Smooth muscle cell (in vitro differentiated cells): Measurements from ENCODE around the gene MTUS2. TPM values are rescaled to one million over a fixed set of nuclear protein-coding genes. Genes with fewer than 3 reads are reported as not detected.

Experiments
- DNase-seq: peaks from one replicate; lab custom pipeline; 2025; ENCODE audit not compliant: unreplicated experiment; lab: John Stamatoyannopoulos, UW
- H2AFZ ChIP-seq: fragments of 200-600 bp; sonication (generic); 2 replicates; pipeline ENCODE4 v1.6.0; 2016; ENCODE audit warnings: antibody characterized with exemption, low read depth, mild to moderate bottlenecking
- H3F3A ChIP-seq: fragments of 200-600 bp; sonication (generic); 2 replicates; pipeline ENCODE4 v1.6.0; 2017; ENCODE audit warnings: antibody characterized with exemption, low read depth
- H3K27ac ChIP-seq: fragments of 200-600 bp; sonication (generic); 2 replicates; pipeline ENCODE4 v1.5.1; 2016; ENCODE audit warnings: low read depth, mild to moderate bottlenecking
- H3K27me3 ChIP-seq: fragments of 200-600 bp; sonication (generic); 2 replicates; pipeline ENCODE4 v1.6.1; 2016; ENCODE audit warnings: low read depth, mild to moderate bottlenecking
- H3K36me3 ChIP-seq: fragments of 200-600 bp; sonication (generic); 2 replicates; pipeline ENCODE4 v1.5.1; 2016; ENCODE audit warnings: low read depth
- H3K4me1 ChIP-seq: fragments of 200-600 bp; sonication (generic); 2 replicates; pipeline ENCODE4 v1.5.1; 2016; ENCODE audit warnings: low read depth
- H3K4me2 ChIP-seq: fragments of 200-600 bp; sonication (generic); 2 replicates; pipeline ENCODE4 v1.6.0; 2016; ENCODE audit warnings: mild to moderate bottlenecking
- H3K4me3 ChIP-seq: fragments of 200-600 bp; sonication (generic); 2 replicates; pipeline ENCODE4 v1.5.1; 2016; ENCODE audit warnings: mild to moderate bottlenecking
- H3K79me2 ChIP-seq: fragments of 200-600 bp; sonication (generic); 2 replicates; pipeline ENCODE4 v1.6.0; 2016; ENCODE audit warnings: low read depth, mild to moderate bottlenecking
- H3K9ac ChIP-seq: fragments of 200-600 bp; sonication (generic); 2 replicates; pipeline ENCODE4 v1.6.0; 2016; ENCODE audit warnings: low read depth
- H3K9me3 ChIP-seq: fragments of 200-600 bp; sonication (generic); replicated peaks from 2 replicates; pipeline ENCODE4 v1.5.1; 2016; ENCODE audit warnings: low read depth
- H4K20me1 ChIP-seq: fragments of 200-600 bp; sonication (generic); 2 replicates; pipeline ENCODE4 v1.6.0; 2016; ENCODE audit warnings: low read depth
- CTCF ChIP-seq: fragments of 200-600 bp; sonication (generic); IDR thresholded peaks from 2 replicates; pipeline ENCODE4 v1.5.1; 2017; ENCODE audit warnings: borderline replicate concordance, mild to moderate bottlenecking, antibody characterized with exemption; ENCODE audit not compliant: insufficient read depth, poor library complexity, severe bottlenecking
- WGBS: methylation state at CpG from one replicate; pipeline ENCODE4 v1.1.7; 2016; ENCODE audit warnings: low lambda C conversion rate; 5-methylcytosine and 5-hydroxymethylcytosine counted together
- polyA plus RNA-seq: library from polyadenylated mRNA; unstranded; fragments of >200 nt; fragmentation: Nextera tagmentation; extraction: Ambion mirVana; gene quantifications from 2 replicates; pipeline ENCODE4 v1.2.1, GENCODE V29; 2016
- total RNA-seq: library from RNA; depleted of rRNA; stranded (reverse); fragments of >200 nt; gene quantifications from 2 replicates; pipeline ENCODE4 v1.2.3, GENCODE V29; 2014

MTUS2 gene
- total and polyA plus RNA-seq, 2 experiments from 2014 or later = 0.06 to 0.63 TPM

GRCh38 chr13:29049524-29049923 is 229.4 kb downstream of the MTUS2 start:
- WGBS = 77% methylated on average over 6 of the region's 6 CpGs

DNA sequence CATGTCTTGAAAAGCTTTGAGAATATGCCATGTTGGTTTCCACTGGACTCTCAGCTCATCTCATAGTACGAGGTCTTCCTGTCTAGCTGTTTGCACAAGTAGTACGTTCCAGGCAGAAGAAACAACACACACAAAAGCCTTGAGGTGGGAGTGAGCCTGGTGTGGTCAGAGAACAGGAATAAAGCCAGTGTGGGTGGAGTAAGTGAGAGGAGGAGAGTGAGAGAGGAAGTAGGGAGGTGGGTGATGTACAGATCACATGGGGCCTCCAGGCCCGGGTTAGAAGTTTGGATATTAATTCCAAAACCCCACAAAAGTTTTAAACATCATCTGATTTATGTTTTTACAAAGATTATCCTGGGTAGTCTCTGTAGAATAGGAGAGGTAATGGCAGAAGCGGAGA is 230.6 kb downstream of the MTUS2 start:
- WGBS = 72% methylated on average over 4 of the region's 4 CpGs
- DNase-seq = no peak
- Histone ChIP-seq H3K27me3 (no peaks in the 10 kb centered on the region), H3K4me2 (no peak overlapping the region), H2AFZ (no peak overlapping the region), H3K27ac (no peak overlapping the region), H3K9me3 (no peaks in the 10 kb centered on the region), H4K20me1 (no peaks in the 10 kb centered on the region), H3K4me1 (no peaks in the 10 kb centered on the region), H3K79me2 (no peaks in the 10 kb centered on the region), H3K36me3 (no peaks in the 10 kb centered on the region), H3K4me3 (no peak overlapping the region), H3F3A (no peaks in the 10 kb centered on the region), H3K9ac (no peak overlapping the region)
- TF ChIP-seq CTCF = no peak

More at GRCh38 chr13:29049524-29049923, 229.4 kb downstream of the MTUS2 start:
- H3K9ac ChIP-seq = no peak overlapping the region
- TF ChIP-seq CTCF = no peak
- no peaks in the 10 kb centered on the region for H3K4me1 ChIP-seq
- H3K4me3 ChIP-seq = no peak overlapping the region
- H3K79me2 ChIP-seq = no peaks in the 10 kb centered on the region
- H3K4me2 ChIP-seq = no peak overlapping the region
- no peak overlapping the region for H3K27ac ChIP-seq
- H4K20me1 ChIP-seq = no peaks in the 10 kb centered on the region
- DNase-seq = no peak
- no peaks in the 10 kb centered on the region for H3K36me3 ChIP-seq
- H2AFZ ChIP-seq = no peak overlapping the region
- H3F3A ChIP-seq = no peaks in the 10 kb centered on the region
- no peaks in the 10 kb centered on the region for H3K27me3 ChIP-seq
- H3K9me3 ChIP-seq = no peaks in the 10 kb centered on the region

DNA sequence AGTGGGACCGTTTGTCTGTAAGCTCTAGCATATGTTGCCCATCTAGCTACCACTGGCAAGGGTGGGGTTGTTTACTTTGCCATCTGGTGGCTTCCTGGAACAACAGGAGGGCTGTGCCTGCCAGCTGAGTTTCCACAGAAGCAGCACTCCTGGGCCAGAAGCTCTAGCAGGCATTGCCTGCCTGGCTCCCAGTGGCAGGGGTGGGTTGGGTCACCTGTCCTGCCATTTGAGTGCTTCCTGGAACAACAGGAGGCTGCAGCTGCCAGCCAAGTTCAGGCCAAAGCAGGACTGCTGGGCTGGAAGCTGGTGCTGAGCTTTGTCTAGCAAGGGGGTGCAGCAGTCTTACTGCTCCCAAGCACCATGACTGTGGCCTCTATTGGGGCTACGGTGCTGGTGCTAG is 239.7 kb downstream of the MTUS2 start:
- Histone ChIP-seq H3K9me3 (no peaks in the 10 kb centered on the region), H3K9ac (no peak overlapping the region), H3K36me3 (no peaks in the 10 kb centered on the region), H2AFZ (no peak overlapping the region), H3K4me1 (no peaks in the 10 kb centered on the region), H3F3A (no peaks in the 10 kb centered on the region), H4K20me1 (no peaks in the 10 kb centered on the region), H3K79me2 (no peaks in the 10 kb centered on the region), H3K27me3 (no peaks in the 10 kb centered on the region), H3K4me3 (no peak overlapping the region), H3K27ac (no peak overlapping the region), H3K4me2 (no peak overlapping the region)
- 97% methylated on average over 2 of the region's 2 CpGs for WGBS
- no peak for DNase-seq
- no peak for TF ChIP-seq CTCF

DNA sequence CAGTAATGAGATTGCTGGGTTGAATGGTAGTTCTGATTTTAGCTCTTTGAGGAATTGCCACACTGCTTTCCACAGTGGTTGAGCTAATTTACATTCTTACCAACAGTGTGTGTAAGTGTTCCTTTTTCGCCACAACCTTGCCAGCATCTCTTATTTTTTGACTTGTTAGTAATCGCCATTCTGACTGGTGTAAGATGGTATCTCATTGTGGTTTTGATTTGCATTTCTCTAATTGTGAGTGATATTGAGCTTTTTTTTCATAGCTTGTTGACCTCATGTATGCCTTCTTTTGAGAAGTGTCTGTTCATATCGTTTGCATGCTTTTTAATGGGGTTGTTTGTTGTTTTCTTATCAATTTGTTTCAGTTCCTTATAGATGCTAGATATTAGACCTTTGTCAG is 245.0 kb downstream of the MTUS2 start:
- H3K36me3 ChIP-seq = no peaks in the 10 kb centered on the region

More for the DNA sequence above, 245.0 kb downstream of the MTUS2 start:
- H3F3A ChIP-seq = no peaks in the 10 kb centered on the region
- H3K27ac ChIP-seq = no peak overlapping the region
- no peaks in the 10 kb centered on the region for H4K20me1 ChIP-seq
- H3K4me2 ChIP-seq = no peak overlapping the region
- DNase-seq = no peak
- no peaks in the 10 kb centered on the region for H3K4me1 ChIP-seq
- no peak overlapping the region for H3K9ac ChIP-seq
- H2AFZ ChIP-seq = no peak overlapping the region
- WGBS = 87% methylated on average over 3 of the region's 3 CpGs
- H3K27me3 ChIP-seq = no peaks in the 10 kb centered on the region
- TF ChIP-seq CTCF = no peak
- no peaks in the 10 kb centered on the region for H3K9me3 ChIP-seq
- no peak overlapping the region for H3K4me3 ChIP-seq
- H3K79me2 ChIP-seq = no peaks in the 10 kb centered on the region
